Measurements from ENCODE around the gene EIF3K.

The EIF3K gene

GRCh38 chr19:38650911-38651584, 32.1 kb downstream of the EIF3K start:
- peak; percentile 38 for DNase-seq

GRCh38 chr19:38653028-38653571, 34.1 kb downstream of the EIF3K start:
- DNase-seq = no peak

- peak; percentile 28 for DNase-seq
These were observed 35.7 kb downstream of the EIF3K start for GRCh38 chr19:38654628-38655055.

- DNase-seq = peak; percentile 39
These were observed 36.3 kb downstream of the EIF3K start for GRCh38 chr19:38655148-38655824.

- peak; percentile 49 for DNase-seq
These were observed 37.4 kb downstream of the EIF3K start for GRCh38 chr19:38656171-38656981.

GRCh38 chr19:38657633-38658222, 38.7 kb downstream of the EIF3K start:
- DNase-seq = peak; percentile 89

GRCh38 chr19:38658462-38659306, 39.7 kb downstream of the EIF3K start:
- DNase-seq = peak; percentile 97

GRCh38 chr19:38660724-38661123, 41.7 kb downstream of the EIF3K start:
- no peak for DNase-seq

GRCh38 chr19:38661136-38661535, 42.1 kb downstream of the EIF3K start:
- DNase-seq = no peak

- no peak for DNase-seq
These were observed 43.0 kb downstream of the EIF3K start for GRCh38 chr19:38661996-38662395.

- DNase-seq = no peak
These were observed 43.7 kb downstream of the EIF3K start for GRCh38 chr19:38662537-38663155.

- no peak for DNase-seq
These were observed 44.2 kb downstream of the EIF3K start for GRCh38 chr19:38663156-38663651.

GRCh38 chr19:38663957-38664502, 45.0 kb downstream of the EIF3K start:
- no peak for DNase-seq

GRCh38 chr19:38664503-38665211, 45.7 kb downstream of the EIF3K start:
- DNase-seq = peak; percentile 64

- no peak for DNase-seq
These were observed 46.4 kb downstream of the EIF3K start for GRCh38 chr19:38665219-38665931.

GRCh38 chr19:38665950-38666662, 47.1 kb downstream of the EIF3K start:
- DNase-seq = peak; percentile 67

- peak; percentile 41 for DNase-seq
These were observed 47.9 kb downstream of the EIF3K start for GRCh38 chr19:38666663-38667511.

GRCh38 chr19:38667661-38668171, 48.7 kb downstream of the EIF3K start:
- no peak for DNase-seq

Measured in NCI-H226 (cell line).